ENCODE data around the gene GOLGA6L10.
"Not testable (repeated sequence)": the region's sequence is repeated elsewhere in the genome, so short reads cannot be mapped to it uniquely, and the experiment has no call there.

DNA sequence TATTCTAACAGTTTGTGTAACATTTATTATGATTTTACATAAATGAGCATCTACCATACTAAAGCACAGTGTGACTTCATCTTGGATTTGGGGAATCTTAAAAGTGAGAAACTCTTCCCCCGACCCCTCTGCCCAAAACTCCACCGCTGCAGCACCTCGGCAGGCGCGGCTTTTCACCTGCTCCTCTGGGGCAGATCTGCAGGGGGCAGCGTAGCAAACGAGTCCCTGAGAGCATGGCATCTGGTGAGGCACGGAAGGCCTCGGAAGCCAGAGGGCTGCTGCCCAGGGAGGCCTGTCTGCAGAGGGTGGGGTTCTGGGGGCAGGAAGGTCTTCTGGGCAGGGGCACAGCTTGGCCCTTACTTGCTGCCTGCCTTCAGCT lies 14.7 kb downstream of the GOLGA6L10 start:
- not testable (repeated sequence) for TF ChIP-seq EZH2 (IDR thresholded peaks at IDR 0.05; ENCODE audit: low read length, unreplicated experiment); EZH2phosphoT487 (IDR thresholded peaks at IDR 0.05; ENCODE audit: borderline replicate concordance, low read length)
- TF ChIP-seq, protein P1, sequence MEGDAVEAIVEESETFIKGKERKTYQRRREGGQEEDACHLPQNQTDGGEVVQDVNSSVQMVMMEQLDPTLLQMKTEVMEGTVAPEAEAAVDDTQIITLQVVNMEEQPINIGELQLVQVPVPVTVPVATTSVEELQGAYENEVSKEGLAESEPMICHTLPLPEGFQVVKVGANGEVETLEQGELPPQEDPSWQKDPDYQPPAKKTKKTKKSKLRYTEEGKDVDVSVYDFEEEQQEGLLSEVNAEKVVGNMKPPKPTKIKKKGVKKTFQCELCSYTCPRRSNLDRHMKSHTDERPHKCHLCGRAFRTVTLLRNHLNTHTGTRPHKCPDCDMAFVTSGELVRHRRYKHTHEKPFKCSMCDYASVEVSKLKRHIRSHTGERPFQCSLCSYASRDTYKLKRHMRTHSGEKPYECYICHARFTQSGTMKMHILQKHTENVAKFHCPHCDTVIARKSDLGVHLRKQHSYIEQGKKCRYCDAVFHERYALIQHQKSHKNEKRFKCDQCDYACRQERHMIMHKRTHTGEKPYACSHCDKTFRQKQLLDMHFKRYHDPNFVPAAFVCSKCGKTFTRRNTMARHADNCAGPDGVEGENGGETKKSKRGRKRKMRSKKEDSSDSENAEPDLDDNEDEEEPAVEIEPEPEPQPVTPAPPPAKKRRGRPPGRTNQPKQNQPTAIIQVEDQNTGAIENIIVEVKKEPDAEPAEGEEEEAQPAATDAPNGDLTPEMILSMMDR (conservative IDR thresholded peaks at IDR 0.05; ENCODE audit: low read depth, low read length): not testable (repeated sequence)
